ENCODE measurements around the gene ETV3L.

ETV3L gene

GRCh38 chr1:157106813-157107189 is 7.2 kb upstream of the ETV3L start:
- ATAC-seq (ENCODE audit: low read depth): no peak
- H3K27me3 ChIP-seq (ENCODE audit: insufficient read depth, poor library complexity, severe bottlenecking): no peaks in the 10 kb centered on the region

GRCh38 chr1:157105988-157106812 is 6.6 kb upstream of the ETV3L start:
- DNase-seq (ENCODE audit: low spot score): no peak
- Histone ChIP-seq H3K4me3 (ENCODE audit: severe bottlenecking) (no peak overlapping the region), H3K36me3 (ENCODE audit: low read depth) (no peaks in the 10 kb centered on the region), H3K4me1 (ENCODE audit: insufficient read depth, poor library complexity, severe bottlenecking) (no peaks in the 10 kb centered on the region), H3K27me3 (ENCODE audit: insufficient read depth, poor library complexity, severe bottlenecking) (no peaks in the 10 kb centered on the region), H3K9me3 (ENCODE audit: severe bottlenecking) (no peaks in the 10 kb centered on the region), H3K27ac (ENCODE audit: poor library complexity, severe bottlenecking) (no peak overlapping the region)
- ATAC-seq (ENCODE audit: low read depth): peak; percentile 84
- TF ChIP-seq CTCF (IDR thresholded peaks at IDR 0.05; ENCODE audit: poor library complexity, severe bottlenecking): no peak

More at GRCh38 chr1:157106813-157107189, 7.2 kb upstream of the ETV3L start:
- no peaks in the 10 kb centered on the region for H3K9me3 ChIP-seq (ENCODE audit: severe bottlenecking)
- H3K4me1 ChIP-seq (ENCODE audit: insufficient read depth, poor library complexity, severe bottlenecking): no peaks in the 10 kb centered on the region
- H3K36me3 ChIP-seq (ENCODE audit: low read depth): no peaks in the 10 kb centered on the region
- no peak overlapping the region for H3K4me3 ChIP-seq (ENCODE audit: severe bottlenecking)
- DNase-seq (ENCODE audit: low spot score): no peak
- no peak for TF ChIP-seq CTCF (IDR thresholded peaks at IDR 0.05; ENCODE audit: poor library complexity, severe bottlenecking)
- no peak overlapping the region for H3K27ac ChIP-seq (ENCODE audit: poor library complexity, severe bottlenecking)

GRCh38 chr1:157105298-157105987 is 5.8 kb upstream of the ETV3L start:
- H3K9me3 ChIP-seq (ENCODE audit: severe bottlenecking): no peaks in the 10 kb centered on the region
- no peak for TF ChIP-seq CTCF (IDR thresholded peaks at IDR 0.05; ENCODE audit: poor library complexity, severe bottlenecking)
- H3K27me3 ChIP-seq (ENCODE audit: insufficient read depth, poor library complexity, severe bottlenecking): no peaks in the 10 kb centered on the region
- no peaks in the 10 kb centered on the region for H3K4me1 ChIP-seq (ENCODE audit: insufficient read depth, poor library complexity, severe bottlenecking)
- ATAC-seq (ENCODE audit: low read depth) (no peak), DNase-seq (ENCODE audit: low spot score) (no peak)
- no peaks in the 10 kb centered on the region for H3K36me3 ChIP-seq (ENCODE audit: low read depth)
- H3K4me3 ChIP-seq (ENCODE audit: severe bottlenecking): no peak overlapping the region
- no peak overlapping the region for H3K27ac ChIP-seq (ENCODE audit: poor library complexity, severe bottlenecking)

GRCh38 chr1:157104598-157105293 is 5.1 kb upstream of the ETV3L start:
- Histone ChIP-seq H3K4me1 (ENCODE audit: insufficient read depth, poor library complexity, severe bottlenecking) (no peaks in the 10 kb centered on the region), H3K36me3 (ENCODE audit: low read depth) (no peaks in the 10 kb centered on the region), H3K27me3 (ENCODE audit: insufficient read depth, poor library complexity, severe bottlenecking) (no peaks in the 10 kb centered on the region), H3K4me3 (ENCODE audit: severe bottlenecking) (no peak overlapping the region), H3K27ac (ENCODE audit: poor library complexity, severe bottlenecking) (no peak overlapping the region), H3K9me3 (ENCODE audit: severe bottlenecking) (no peaks in the 10 kb centered on the region)
- TF ChIP-seq CTCF (IDR thresholded peaks at IDR 0.05; ENCODE audit: poor library complexity, severe bottlenecking): no peak
- ATAC-seq (ENCODE audit: low read depth) (no peak), DNase-seq (ENCODE audit: low spot score) (no peak)
